Tibial nerve (tissue), 4 donors: ENCODE measurements around the gene ZKSCAN3.

Source experiments
- CTCF ChIP-seq, 5 experiments: fragments of 200-600 bp in 3 of 5; fragments of 450-650 bp in 2 of 5; sonication (generic) in 3 of 5; IDR thresholded peaks; one replicate each; pipeline ENCODE4 v1.5.1; 2016 to 2019; ENCODE audit warnings: antibody characterized with exemption in 5 of 5, mild to moderate bottlenecking in 3 of 5, moderate library complexity in 2 of 5
- EP300 ChIP-seq, 2 donors: sonication (generic); formaldehyde crosslinking; IDR thresholded peaks; one replicate each; pipeline ENCODE4 v1.6.1; 2017; ENCODE audit warnings: antibody characterized with exemption in 2 of 2, mild to moderate bottlenecking in 1 of 2
- POLR2A ChIP-seq, 2 donors: fragments of 450-650 bp; IDR thresholded peaks; one replicate each; pipeline ENCODE4 v1.6.1; 2017; ENCODE audit warnings: antibody characterized with exemption in 2 of 2, mild to moderate bottlenecking in 2 of 2, moderate library complexity in 2 of 2

GRCh38 chr6:28384143-28384533 lies 34.4 kb downstream of the ZKSCAN3 start:
- TF ChIP-seq CTCF (IDR thresholded peaks at IDR 0.05) (no peak), POLR2A (IDR thresholded peaks at IDR 0.05) (no peak), EP300 (IDR thresholded peaks at IDR 0.05) (no peak)
